GM19395 (cell line): Measurements from ENCODE around the gene TEX29.
A peak's percentile ranks its signal among the peaks of the same experiment; 100 is the strongest.

Experiments used
- ATAC-seq: cut with Tn5 transposase; IDR thresholded peaks from one replicate; pipeline ENCODE4 v1.9.1; 2021; ENCODE audit warnings: mild to moderate bottlenecking, moderate library complexity; ENCODE audit not compliant: unreplicated experiment

TEX29 gene

GRCh38 chr13:111289251-111289650 lies 31.2 kb upstream of the TEX29 start:
- no peak for ATAC-seq

DNA sequence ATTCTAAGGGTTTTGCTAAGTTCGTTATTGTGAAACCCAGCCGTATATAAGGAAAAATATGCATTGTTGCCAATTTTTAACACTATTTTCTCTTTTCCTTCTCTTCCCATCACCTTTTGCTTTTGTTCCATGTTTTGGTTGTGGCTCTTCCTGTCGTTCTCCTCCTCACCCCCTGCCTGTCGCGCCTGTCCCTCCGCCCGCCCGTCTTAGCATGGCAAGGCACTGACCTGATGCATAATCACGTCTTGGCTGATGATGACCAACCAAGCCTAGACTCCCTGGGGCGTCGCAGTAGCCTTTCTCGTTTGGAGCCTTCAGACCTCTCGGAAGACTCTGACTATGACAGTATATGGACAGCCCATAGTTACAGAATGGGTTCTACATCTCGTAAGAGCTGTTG lies 28.5 kb upstream of the TEX29 start:
- ATAC-seq = no peak

- no peak for ATAC-seq
Observed at GRCh38 chr13:111292710-111293485, 27.5 kb upstream of the TEX29 start.

GRCh38 chr13:111295886-111296285 lies 24.6 kb upstream of the TEX29 start:
- no peak for ATAC-seq

DNA sequence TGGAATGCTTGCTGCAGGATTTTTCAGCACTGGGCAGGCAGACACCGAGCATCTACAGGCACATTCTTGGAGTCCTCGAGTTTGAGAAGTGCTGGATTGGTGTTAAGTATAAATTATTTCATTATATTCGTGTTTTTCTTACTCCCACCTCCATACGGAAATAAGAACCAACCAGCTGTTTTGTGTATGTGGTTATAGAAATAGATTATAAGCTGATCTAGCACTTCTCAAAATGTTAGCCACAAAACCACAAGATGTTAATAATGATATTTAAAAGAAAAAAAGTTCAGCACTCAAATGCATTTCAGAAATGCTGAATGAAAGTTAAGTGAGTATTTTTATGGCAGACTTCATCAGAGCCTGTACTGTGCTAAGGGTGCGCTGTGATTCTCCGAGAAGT lies 24.0 kb upstream of the TEX29 start:
- no peak for ATAC-seq

DNA sequence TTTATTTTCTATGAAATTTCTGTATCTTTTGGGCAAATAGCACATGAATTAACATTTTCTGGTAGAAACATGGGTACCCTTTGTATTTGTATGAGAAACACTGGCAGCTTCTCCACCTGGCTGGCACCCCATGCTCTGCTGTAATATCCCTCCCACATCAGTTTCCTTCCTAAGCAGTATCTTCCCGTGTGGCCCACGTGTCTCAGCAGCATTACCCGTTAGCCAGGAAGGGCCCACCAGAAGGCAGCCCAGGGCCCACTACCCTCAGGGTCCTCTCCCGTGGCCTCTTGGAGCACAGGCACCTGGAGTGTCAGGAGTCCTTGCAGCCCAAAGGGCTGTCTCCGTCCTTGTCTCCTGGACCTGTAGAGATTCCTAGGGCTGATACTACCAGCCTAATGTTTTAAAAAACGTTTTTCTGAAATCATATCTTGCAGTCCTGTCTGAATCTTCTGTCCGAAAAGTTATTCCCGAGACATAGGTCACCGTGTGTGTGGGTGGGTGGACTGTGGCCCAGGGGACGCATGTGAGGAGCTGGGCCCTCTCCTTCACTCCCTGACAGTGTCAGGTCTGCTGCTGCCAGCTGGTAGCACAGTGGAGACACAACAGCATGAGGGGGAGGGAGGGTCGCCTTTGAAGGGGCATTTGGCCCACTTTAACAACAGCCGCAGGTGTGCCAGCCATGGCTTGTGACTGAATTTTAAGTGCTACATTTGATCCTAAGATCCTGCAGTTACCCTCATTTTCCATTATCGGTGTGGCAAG lies 22.0 kb upstream of the TEX29 start:
- ATAC-seq = no peak

- ATAC-seq = no peak
Observed at GRCh38 chr13:111302045-111302726, 18.3 kb upstream of the TEX29 start.

DNA sequence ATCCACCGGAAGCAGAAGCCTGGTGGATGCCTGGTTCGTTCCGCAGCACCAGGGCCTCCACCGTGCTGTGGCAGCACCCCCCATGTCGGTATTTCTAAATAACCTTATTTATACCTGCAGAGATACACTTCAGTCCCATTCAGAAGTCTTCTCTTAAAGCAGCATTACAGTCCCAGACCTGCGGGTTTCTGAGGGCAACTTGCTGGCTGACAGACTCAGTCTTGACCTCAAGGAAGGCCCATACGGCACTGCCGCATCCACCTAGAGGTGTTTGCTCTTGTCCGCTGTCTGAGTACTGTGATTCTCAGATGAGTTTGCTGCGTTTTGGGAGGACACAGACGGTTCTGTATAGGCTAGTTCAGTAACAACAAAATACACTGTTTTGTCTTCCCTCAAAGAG lies 16.9 kb upstream of the TEX29 start:
- ATAC-seq = no peak

- ATAC-seq = peak; percentile 97
Observed at GRCh38 chr13:111304041-111304544, 16.3 kb upstream of the TEX29 start.

DNA sequence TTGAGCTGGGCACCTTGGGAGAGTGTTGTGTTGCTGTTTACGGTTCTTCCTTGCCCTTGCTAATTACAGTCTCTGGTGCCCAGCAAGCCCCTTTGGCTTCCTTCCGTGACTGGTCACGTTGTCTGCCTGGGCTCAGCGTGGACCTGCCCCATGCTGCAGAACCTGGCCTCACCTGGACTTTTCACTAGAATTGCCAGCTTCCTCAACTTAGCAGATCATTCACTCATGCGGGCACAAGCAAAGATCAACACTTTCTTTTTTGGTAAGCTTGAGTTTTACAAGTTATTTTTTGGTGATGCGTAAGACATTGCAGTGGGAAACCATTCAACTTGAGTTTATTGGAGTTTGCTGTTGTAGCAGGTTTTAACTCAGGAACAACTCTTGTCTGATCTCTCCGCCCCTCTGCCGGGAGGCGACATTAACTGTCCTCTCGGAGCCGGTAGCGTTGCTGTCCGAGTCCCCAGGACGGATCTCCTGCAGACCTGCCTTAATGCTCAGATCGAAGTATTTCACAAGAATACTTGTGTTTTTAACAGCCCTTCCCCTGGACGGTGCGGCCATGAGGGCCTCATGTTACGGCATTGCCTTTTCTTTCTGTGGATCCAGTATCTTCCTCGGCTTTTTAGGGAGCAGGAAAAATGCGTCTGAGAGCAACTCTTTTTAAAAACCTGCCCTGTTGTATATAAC lies 15.7 kb upstream of the TEX29 start:
- ATAC-seq = no peak

- no peak for ATAC-seq
Observed at GRCh38 chr13:111312944-111313590, 7.4 kb upstream of the TEX29 start.

GRCh38 chr13:111313911-111314425 lies 6.5 kb upstream of the TEX29 start:
- no peak for ATAC-seq

DNA sequence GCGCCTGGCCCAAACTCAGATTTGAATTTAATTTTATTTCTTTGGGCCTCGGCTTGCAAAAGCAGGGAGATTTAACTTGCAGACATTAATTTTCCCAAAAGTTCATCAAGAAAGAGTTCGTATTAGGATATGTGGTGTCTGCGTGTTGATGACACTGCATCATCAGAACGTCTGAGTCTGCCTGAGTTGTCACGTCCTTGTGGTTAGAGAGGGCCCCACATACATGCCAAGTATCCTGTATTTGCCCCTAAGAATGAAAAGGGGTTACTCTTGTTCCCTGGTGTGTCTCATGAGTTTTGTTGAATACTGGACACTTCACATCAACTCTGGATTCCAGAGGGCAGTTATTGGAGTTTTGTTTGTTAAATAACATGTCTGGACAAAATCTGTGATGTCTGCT lies 5.6 kb upstream of the TEX29 start:
- ATAC-seq = no peak

DNA sequence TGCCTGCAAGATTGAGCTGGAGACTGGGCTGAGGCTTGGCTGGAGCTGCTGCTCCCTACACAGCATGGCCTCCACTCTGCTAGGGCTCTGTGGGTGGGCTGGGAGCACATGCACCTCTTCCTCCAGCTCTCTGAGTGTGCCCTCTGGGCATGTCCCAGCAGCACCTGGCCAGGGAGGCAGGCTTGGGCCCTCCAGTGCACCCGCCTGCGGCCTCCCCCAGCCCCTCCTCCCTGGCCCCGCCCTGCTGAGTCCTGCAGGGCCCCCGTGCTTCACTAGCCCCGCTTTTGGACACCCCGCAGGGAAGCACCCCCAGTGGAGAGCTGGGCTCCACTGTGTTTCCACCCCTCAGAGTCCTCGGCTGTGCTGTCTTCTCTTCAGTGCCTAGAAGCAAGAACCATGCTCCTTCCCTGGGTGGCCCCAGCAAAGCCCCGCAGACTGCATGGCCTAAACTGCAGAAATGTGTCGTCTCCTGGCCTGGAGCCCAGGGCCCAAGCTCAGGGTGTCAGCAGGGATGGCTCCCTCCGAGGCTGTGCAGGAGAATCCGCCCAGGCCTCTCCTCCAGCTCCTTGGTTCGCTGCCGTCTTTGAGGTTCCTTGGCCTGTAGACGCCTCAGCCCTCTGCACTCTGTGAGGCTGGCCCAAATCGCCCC lies 5.0 kb upstream of the TEX29 start:
- no peak for ATAC-seq

DNA sequence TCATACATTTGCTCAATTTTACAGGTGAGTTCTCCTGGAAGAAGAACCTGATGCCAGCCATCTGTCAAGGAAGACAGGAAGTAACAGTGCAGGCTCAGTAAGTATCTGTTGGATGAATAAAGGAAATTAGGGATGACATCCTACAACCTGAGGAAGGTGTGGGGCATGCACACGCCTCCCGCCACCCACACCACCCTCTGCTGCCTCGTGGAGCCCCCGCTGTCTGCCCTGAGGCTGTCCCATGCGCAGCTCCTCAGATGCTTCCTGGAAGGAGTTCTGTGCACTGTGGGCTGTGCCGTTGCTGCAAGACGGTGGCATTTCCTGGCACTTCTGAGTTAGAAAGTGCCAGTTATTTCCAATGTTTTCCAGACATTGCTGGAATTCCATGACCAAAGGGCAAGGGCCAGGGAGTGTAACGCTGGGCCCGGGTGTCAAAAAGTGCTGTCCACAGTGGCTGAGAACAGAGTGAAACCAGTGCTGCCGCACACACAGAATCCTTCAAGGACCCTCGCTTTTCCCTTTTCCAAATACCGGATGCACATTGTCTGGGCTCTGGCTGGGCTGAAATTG lies 4.2 kb upstream of the TEX29 start:
- no peak for ATAC-seq

DNA sequence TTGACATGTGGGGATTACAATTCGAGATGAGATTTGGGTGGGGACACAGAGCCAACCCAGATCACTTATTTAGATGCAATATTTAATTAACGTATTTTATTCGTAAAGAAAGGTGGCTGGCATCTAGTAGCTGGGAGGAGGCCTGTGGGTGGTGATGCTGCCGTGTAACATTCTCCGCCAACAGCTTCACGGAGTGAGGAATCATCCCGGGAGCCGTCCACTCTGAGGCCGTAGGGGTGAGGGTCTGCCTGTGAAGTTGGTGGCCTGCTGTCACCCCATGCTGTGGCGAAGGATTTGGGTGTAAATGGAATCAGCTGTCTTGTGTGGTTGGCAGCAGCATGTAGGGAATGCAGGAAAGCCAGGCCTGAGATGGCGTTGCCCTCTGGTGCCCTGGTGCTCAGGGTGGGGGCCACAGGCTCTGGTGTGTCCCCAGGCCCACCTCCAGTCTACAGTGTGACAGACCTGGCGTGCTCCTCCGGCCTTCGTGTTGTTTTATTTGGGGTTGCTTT lies 3.3 kb upstream of the TEX29 start:
- ATAC-seq = no peak

DNA sequence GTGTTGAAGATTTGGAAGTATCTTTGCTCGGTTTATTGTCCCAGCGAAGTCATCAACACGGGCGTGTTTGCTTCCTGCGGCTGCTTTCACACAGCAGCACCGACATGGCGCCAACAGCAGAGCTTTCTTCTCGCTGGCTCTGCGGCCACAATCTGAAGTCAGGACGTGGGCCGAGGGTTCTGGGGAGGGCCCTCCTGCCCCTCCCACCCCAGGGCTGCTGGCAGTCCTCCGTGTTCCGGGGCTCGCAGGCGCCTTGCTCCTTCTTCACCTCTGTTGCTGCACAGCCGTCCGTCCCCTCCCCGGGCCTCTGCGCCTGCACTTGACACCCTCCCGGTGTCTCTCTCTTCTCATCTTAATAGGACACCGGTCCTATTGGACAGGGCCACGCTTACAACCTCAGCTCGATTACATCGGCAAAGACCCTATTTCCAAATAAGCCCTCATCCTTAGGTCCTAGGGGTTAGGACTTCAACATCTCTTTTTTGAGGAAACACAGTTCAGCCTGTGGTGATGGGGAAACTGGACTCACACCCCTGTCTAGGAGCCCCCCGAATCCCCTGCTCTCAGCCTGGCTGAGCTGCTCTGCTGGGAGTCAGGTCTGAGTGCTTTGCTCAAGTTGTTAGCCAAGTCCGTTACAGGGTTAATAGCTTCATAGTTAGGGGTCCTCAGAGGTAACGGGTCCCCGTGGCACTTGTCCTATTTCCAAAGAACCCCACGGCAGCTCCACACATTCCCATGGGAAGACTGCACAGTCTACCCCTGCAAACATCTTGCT lies 2.7 kb upstream of the TEX29 start:
- no peak for ATAC-seq

- no peak for ATAC-seq
Observed at GRCh38 chr13:111318386-111318785, 2.1 kb upstream of the TEX29 start.

DNA sequence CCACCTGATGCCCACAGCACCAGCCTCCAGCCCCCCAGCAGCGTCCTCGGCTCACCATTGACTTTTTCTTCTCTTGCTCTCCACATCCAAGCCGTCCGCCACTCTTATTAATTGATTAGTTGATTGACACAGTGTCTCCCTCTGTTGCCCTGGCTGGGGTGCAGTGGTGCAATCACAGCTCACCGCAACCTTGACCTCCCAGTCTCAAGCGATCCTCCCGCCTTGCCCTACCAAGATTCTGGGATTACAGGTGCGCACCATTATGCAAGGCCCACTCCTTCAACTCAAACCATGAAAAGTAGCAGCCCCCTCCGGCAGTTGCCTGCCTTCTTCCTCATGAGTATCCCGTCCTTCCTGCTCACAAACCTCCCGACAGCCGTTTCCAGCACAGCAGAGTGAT lies 921 bp upstream of the TEX29 start:
- no peak for ATAC-seq
